Body of pancreas (tissue), 4 donors: ENCODE data around the gene NUDT17. TPM values are rescaled to one million over a fixed set of nuclear protein-coding genes. Genes with fewer than 3 reads are reported as not detected.
"Not testable (repeated sequence)": the region's sequence is repeated elsewhere in the genome, so short reads cannot be mapped to it uniquely, and the experiment has no call there.

ENCODE experiments used
- ATAC-seq: fragments of 150-250 bp; one replicate; pipeline ENCODE4 v1.9.1; 2016
- DNase-seq, 4 donors: peaks; one replicate each; pipeline ENCODE4 v3.0.0-alpha.2; 2019
- H3K27ac ChIP-seq, 4 donors: fragments of 200-600 bp; sonication (generic); 1 replicate in 3 of 4; 2 replicates in 1 of 4; pipeline versions ENCODE4 v1.5.1 to v1.6.1; 2016 to 2019; ENCODE audit warnings: mild to moderate bottlenecking in 1 of 4, mixed read lengths in 1 of 4, moderate library complexity in 1 of 4
- H3K27me3 ChIP-seq, 2 donors: fragments of 200-600 bp; sonication (generic); one replicate each; pipeline ENCODE4 v1.6.0; 2016; ENCODE audit warnings: mild to moderate bottlenecking in 1 of 2
- H3K36me3 ChIP-seq, 2 donors: fragments of 200-600 bp; sonication (generic); replicated peaks in 1 of 2; 2 replicates each; pipeline ENCODE4 v1.5.1; 2016; ENCODE audit warnings: low read depth in 2 of 2; ENCODE audit not compliant: insufficient read depth in 1 of 2
- H3K4me1 ChIP-seq: fragments of 200-600 bp; sonication (generic); one replicate; pipeline ENCODE4 v1.6.0; 2016
- H3K4me3 ChIP-seq, 2 donors: fragments of 200-600 bp; sonication (generic); 1 replicate in 1 of 2; 2 replicates in 1 of 2; pipeline ENCODE4 v1.5.1; 2016 to 2019
- H3K9me3 ChIP-seq, 3 donors: fragments of 200-600 bp; sonication (generic); 1 replicate in 2 of 3; 2 replicates in 1 of 3; pipeline ENCODE4 v1.5.1; 2016
- POLR2A ChIP-seq, 3 donors: fragments of 450-650 bp; IDR thresholded peaks; one replicate each; pipeline ENCODE4 v1.6.1; 2016; ENCODE audit warnings: antibody characterized with exemption in 3 of 3, mild to moderate bottlenecking in 2 of 3
- WGBS, 2 donors: methylation state at CpG; one replicate each; pipeline ENCODE4 v1.1.5; 2017; 5-methylcytosine and 5-hydroxymethylcytosine counted together
- intact Hi-C: fragments of 100-400 bp; cut with DNase I; formaldehyde crosslinking; loops from one replicate; pipeline ENCODE4 v1.15.1; 2023
- total RNA-seq, 2 donors: library from RNA; depleted of rRNA; stranded (reverse); fragments of >200 nt; gene quantifications; one replicate each; pipeline ENCODE4 v1.1.0, GENCODE V29; 2016
- TF ChIP-seq, protein P1 (sequence below), 7 experiments: fragments of 450-650 bp in 4 of 7; fragments of 200-600 bp in 3 of 7; sonication (generic) in 3 of 7; IDR thresholded peaks; one replicate each; pipeline ENCODE4 v1.5.1; 2016 to 2019; ENCODE audit warnings: antibody characterized with exemption in 7 of 7

NUDT17 gene
- total RNA-seq, 2 donors from 2014 or later: 1.6 TPM; not detected in 1

DNA sequence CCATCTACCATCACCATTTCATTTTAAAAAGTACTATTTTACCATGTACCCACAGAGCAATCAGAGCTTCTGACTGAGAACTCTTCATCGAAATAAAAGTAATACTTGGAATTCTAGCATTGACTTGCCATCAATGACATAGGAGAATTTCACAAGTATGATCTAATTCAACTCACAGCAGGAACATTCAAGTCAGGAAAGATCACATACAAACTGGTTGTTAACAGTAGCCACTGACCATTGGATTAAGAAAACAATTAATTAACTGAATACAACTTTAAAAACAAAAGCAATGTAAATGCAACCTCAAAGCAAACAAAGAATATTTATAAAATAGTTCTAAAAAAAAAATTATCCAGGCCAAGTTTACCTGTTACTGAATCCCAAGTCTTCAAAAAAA lies 40.4 kb upstream of the NUDT17 start:
- Histone ChIP-seq H3K36me3 (no peaks in the 10 kb centered on the region), H3K9me3 (no peaks in the 10 kb centered on the region), H3K4me1 (peaks cover 23% of the 10 kb centered on the region), H3K27me3 (no peaks in the 10 kb centered on the region), H3K27ac (no peak overlapping the region), H3K4me3 (no peak overlapping the region)
- DNase-seq: no peak
- WGBS, 2 donors: 93 to 96% methylated on average over 1 of the region's 1 CpG
- intact Hi-C loops: no loop called here
- ATAC-seq: no peak
- TF ChIP-seq, protein P1, sequence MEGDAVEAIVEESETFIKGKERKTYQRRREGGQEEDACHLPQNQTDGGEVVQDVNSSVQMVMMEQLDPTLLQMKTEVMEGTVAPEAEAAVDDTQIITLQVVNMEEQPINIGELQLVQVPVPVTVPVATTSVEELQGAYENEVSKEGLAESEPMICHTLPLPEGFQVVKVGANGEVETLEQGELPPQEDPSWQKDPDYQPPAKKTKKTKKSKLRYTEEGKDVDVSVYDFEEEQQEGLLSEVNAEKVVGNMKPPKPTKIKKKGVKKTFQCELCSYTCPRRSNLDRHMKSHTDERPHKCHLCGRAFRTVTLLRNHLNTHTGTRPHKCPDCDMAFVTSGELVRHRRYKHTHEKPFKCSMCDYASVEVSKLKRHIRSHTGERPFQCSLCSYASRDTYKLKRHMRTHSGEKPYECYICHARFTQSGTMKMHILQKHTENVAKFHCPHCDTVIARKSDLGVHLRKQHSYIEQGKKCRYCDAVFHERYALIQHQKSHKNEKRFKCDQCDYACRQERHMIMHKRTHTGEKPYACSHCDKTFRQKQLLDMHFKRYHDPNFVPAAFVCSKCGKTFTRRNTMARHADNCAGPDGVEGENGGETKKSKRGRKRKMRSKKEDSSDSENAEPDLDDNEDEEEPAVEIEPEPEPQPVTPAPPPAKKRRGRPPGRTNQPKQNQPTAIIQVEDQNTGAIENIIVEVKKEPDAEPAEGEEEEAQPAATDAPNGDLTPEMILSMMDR (IDR thresholded peaks at IDR 0.05): no peak
- TF ChIP-seq POLR2A (IDR thresholded peaks at IDR 0.05): no peak

DNA sequence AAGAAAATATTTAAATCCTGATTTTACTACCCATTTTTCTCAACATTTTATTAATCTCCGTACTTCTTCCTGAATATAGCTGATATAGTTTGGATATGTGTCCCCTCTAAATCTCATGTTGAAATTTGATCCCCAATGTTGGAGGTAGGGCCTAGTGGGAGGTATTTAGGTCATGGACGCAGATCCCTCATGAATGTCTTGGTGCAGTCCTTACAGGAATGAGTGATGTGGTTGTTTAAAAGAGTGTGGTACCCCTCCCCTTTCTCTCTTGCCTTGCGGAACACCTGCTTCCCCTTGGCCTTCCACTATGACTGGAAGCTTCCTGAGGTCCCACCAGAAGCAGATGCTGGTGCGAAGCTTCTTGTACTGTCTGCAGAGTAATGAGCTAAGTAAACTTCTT lies 39.0 kb upstream of the NUDT17 start:
- Histone ChIP-seq H3K27ac (no peak overlapping the region), H3K4me1 (peaks cover 23% of the 10 kb centered on the region), H3K9me3 (no peaks in the 10 kb centered on the region), H3K36me3 (no peaks in the 10 kb centered on the region), H3K4me3 (no peak overlapping the region), H3K27me3 (no peaks in the 10 kb centered on the region)
- ATAC-seq (no peak), DNase-seq (no peak)
- 92 to 95% methylated on average over 4 of the region's 4 CpGs for WGBS, 2 donors
- TF ChIP-seq, protein P1 (IDR thresholded peaks at IDR 0.05): no peak
- TF ChIP-seq POLR2A (IDR thresholded peaks at IDR 0.05): no peak
- intact Hi-C loops: no loop called here

- no peaks in the 10 kb centered on the region for H3K9me3 ChIP-seq
- no peak overlapping the region for H3K27ac ChIP-seq
- no peak overlapping the region for H3K4me3 ChIP-seq
- intact Hi-C loops: no loop called here
- DNase-seq (no peak), ATAC-seq (no peak)
- H3K27me3 ChIP-seq: no peaks in the 10 kb centered on the region
- TF ChIP-seq, protein P1 (IDR thresholded peaks at IDR 0.05): no peak
- TF ChIP-seq POLR2A (IDR thresholded peaks at IDR 0.05): no peak
- WGBS, 2 donors: 83 to 84% methylated on average over 7 of the region's 7 CpGs
- H3K36me3 ChIP-seq: no peaks in the 10 kb centered on the region
- H3K4me1 ChIP-seq: peaks cover 23% of the 10 kb centered on the region
Measured at GRCh38 chr1:145806844-145807243, 38.6 kb upstream of the NUDT17 start.

DNA sequence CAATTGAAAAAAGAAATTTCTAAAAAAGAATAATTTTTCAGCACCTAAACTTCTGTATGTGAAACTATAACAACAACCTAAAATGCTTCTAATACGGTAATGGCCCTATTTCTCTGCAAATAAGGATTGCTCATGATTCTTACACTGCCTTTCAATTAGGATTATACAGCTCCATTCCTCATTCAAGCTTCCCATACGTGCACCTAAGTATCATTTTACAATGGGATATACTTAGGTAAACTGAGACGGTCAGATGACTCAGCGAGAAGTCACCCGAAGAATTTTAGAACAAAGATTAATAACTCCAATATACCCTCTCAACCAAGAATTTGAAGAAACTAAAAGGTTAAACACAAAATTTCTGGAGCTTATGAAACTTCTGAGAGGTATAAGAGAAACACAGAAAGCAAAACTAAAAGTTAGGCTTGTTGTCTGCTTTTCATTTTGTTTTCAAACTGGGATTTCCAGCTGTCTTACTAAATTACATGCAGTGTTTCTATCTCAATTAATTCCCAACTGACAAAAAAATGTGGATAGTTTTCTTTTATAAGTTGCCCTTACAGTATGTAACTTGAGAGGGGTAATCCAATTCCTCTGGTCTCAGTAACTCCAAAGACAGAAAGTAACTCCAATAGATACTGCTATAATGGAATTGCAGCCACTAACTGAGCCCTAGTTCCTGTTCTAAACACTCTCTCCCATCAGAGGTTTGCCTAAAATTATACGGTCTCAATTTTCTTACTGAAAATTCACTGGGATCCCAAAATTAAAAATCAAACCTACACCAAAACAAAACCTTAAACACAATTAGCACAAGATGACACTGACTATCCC lies 32.2 kb upstream of the NUDT17 start:
- H3K27me3 ChIP-seq, H3K9me3 ChIP-seq, H3K4me1 ChIP-seq, intact Hi-C loops, H3K36me3 ChIP-seq, H3K4me3 ChIP-seq, DNase-seq, H3K27ac ChIP-seq, ATAC-seq: not testable (repeated sequence)
- 62 to 73% methylated on average over 5 to 6 of the region's 6 CpGs for WGBS, 2 donors

DNA sequence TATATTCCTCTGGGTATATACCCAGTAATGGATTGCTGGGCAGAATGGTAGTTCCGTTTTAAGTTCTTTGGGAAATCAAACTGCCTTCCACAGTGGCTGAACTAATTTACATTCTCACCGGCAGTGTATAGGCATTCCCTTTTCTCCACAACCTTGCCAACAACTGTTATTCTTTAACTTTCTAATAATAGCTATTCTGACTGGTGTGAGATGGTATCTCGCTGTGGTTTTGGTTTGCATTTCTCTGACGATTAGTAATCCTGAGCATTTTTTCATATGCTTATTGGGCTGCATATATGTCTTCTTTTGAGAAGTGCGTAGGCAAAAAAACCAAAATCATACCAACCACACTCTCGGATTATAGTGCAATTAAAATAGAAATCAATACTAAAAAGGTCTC lies 27.3 kb upstream of the NUDT17 start:
- ATAC-seq: peak; percentile 47
- H3K4me1 ChIP-seq: peaks cover 10% of the 10 kb centered on the region
- H3K27ac ChIP-seq, H3K4me3 ChIP-seq, H3K36me3 ChIP-seq, intact Hi-C loops, H3K27me3 ChIP-seq, DNase-seq, H3K9me3 ChIP-seq: not testable (repeated sequence)
- WGBS, 2 donors: 3 to 17% methylated on average over 2 of the region's 6 CpGs

- H3K27me3 ChIP-seq, intact Hi-C loops, H3K27ac ChIP-seq, DNase-seq, ATAC-seq, H3K4me3 ChIP-seq, H3K9me3 ChIP-seq: not testable (repeated sequence)
- H3K36me3 ChIP-seq: peaks cover 0 to 12% of the 10 kb centered on the region in 2 donors
- WGBS, 2 donors: no CpG with 5 or more reads among the region's 16 CpGs
- H3K4me1 ChIP-seq: peaks cover 25% of the 10 kb centered on the region
Measured at GRCh38 chr1:145822779-145823331, 22.6 kb upstream of the NUDT17 start.
